GM18498 (cell line): ENCODE results near the gene KDM4C.
"Not testable (repeated sequence)": the region's sequence is repeated elsewhere in the genome, so short reads cannot be mapped to it uniquely, and the experiment has no call there.

ENCODE experiments used
- ATAC-seq: cut with Tn5 transposase; IDR thresholded peaks from one replicate; pipeline ENCODE4 v1.9.1; 2021; ENCODE audit warnings: mild to moderate bottlenecking, moderate library complexity; ENCODE audit not compliant: unreplicated experiment

KDM4C gene

DNA sequence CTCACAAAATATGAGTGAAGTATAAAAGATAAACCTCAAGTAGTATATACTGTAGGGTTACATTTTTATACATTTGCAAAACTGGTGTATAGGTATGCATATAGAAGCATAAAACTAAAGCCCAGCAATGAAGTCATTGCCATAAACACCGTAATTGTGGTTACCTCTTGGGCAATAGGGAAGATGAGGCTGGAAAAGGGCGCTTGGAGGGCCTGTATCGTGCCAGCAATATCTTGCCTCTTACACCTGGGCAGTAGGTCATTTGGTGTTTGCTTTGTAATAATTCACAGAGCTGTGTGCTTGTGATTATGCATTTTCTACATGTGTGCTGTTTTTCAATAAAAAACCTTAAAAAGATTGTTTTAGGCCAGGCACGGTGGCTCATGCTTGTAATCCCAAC is 45.2 kb downstream of the KDM4C start:
- no peak for ATAC-seq

DNA sequence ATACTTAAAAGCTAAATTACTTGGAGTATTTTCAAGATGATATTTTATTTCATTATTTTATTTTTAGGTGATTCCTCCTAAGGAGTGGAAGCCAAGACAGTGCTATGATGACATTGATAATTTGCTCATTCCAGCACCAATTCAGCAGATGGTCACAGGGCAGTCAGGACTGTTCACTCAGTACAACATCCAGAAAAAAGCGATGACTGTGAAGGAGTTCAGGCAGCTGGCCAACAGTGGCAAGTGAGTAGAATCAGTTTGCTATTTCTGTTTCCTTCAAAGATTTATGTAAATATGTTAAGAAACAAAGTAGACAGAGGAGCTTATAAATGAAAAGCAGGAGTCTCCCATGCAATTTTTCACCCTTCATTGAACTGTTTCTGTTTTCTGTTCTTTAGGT is 47.8 kb downstream of the KDM4C start:
- ATAC-seq = no peak

DNA sequence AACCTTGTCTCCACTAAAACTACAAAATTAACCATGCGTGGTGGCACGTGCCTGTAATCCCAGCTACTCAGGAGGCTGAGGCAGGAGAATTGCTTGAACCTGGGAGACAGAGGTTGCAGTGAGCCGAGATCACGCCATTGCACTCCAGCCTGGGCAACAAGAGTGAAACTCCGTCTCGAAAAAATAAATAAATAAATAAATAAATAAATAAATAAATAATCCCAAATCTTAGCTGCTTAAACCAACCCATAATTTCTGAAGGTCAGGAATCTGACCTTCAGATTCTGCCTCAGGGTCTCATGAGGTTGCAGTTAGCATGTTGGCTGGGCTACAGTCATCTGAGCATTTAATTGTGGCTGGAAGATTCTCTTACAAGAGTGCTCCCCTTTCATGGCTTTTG is 48.5 kb downstream of the KDM4C start:
- not testable (repeated sequence) for ATAC-seq

DNA sequence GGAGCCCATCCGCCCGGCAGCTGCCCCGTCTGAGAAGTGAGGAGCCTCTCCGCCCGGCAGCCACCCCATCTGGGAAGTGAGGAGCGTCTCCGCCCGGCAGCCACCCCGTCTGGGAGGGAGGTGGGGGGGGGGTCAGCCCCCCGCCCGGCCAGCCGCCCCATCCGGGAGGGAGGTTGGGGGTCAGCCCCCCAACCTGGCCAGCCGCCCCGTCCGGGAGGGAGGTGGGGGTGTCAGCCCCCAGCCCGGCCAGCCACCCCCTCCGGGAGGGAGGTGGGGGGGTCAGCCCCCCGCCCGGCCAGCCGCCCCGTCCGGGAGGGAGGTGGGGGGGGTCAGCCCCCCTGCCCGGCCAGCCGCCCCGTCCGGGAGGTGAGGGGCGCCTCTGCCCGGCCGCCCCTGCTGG is 49.9 kb downstream of the KDM4C start:
- ATAC-seq = not testable (repeated sequence)

DNA sequence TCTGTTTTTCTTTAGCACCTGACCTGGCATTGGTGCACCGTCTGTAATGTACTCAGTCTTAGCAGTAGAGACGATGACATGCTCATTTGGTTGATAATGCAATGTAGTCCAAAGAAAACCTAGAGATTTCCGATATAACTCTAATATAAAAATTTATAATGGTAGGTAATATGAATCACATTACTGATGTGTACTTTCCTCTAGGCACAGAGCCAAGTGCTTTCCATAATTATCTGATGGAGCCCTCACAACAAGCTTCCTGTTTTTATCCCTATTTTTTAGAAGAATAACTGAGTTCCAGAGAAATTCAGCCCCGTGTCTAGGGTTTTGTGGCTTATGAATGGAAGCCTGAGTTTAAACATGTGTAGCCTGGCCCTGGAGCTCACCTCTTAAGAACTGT is 53.7 kb downstream of the KDM4C start:
- no peak for ATAC-seq

DNA sequence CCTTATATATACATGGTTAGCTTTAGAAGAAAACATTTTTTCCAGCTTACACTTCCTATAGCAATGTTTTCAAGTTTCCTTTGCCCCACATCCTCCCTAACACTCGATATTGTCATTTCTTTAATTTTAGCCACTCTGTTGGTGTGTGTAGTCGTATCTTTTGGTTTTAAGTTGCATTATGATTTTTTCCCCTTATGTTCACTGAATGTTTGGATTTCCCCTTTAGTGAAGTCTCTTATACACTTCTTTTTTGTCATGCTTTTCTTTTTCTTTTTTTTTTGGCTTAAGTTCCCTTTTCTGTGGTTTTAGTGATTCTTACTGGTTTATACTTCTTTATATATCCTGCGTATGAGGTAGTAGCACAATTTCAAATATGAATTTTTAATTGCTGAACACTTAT is 58.8 kb downstream of the KDM4C start:
- ATAC-seq = no peak

DNA sequence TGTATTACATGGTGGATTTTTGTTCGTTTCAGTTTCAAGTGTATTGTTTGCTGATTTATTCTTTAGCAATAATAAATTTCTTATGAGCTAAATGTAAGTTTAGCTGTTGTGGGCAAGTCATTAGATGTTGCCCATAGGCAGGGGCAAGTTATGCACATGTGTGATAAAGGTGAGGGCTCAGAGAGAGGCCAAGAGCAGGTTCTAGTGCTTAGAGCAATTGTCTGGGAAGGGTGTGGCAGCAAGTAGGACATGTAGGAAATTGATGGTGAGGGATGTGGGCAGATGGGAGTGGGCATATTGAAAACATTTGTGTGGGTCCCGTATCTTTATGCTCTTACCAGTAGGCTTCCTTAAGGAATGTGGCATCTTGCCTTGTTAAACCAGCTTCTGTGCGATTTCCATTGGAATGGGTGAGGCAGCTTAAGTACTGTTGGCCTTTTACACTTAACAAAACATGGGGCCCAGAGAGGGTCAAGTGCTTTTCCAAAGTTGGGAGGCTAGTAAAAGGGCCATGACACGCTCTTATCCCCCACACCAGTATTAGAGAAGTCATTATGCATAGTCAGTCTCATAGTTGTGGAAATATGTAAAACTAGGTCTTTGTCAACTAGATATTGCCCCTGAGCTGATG is 60.6 kb downstream of the KDM4C start:
- no peak for ATAC-seq

DNA sequence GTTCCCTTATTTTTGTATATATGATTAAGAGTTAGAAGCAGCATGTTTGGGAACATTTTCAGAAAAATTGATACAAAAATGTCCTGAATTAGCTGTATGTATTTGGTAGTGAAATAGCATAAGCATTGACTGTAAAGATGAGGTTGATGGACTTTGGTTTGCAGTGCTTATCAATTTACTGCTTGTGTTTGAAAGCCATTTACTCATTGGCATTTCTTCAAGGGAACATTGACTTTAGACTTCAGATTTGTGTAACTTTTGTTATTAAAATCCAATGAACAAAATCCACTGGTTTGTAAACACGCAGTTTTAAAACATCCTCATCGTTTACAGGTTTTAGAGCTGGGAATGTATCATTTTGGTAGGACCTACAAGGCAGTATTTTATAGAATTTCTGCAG is 61.3 kb downstream of the KDM4C start:
- no peak for ATAC-seq

DNA sequence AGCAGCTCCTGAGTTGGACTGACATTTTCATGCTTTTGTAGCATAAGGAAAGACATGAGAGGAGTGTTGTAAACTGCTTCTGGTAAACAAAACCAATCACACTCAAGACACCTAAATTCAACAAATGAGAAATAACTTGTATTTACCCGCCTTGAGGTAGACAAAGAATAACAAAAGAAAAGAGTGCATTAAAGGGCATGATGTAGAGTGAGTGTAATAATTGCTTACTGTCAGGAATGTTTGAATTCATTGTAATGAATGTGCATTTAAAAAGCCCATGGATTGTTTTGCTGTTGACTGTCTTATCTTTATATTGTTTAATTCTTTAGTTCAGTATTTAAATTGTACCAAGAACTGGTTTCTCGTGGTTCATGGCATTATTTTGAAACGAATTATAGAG is 61.8 kb downstream of the KDM4C start:
- no peak for ATAC-seq

DNA sequence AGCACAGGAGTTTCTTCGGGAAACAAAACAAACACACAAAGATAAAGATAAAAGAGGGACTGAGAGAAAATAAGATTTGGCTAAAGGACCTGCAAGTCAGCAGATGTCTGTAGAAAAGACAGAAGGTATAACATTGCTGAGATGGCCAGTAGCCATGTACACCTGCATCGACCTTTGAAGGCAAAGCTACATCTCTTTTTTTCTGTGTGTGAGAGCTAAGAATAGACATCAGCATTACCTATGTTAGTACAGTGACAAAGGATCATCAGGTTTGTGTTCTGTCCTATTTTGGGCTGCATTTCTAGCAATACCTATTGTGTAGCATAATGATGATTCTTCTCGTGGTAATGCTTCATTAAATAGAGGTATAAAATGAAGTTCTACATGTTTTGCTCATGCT is 64.9 kb downstream of the KDM4C start:
- no peak for ATAC-seq

DNA sequence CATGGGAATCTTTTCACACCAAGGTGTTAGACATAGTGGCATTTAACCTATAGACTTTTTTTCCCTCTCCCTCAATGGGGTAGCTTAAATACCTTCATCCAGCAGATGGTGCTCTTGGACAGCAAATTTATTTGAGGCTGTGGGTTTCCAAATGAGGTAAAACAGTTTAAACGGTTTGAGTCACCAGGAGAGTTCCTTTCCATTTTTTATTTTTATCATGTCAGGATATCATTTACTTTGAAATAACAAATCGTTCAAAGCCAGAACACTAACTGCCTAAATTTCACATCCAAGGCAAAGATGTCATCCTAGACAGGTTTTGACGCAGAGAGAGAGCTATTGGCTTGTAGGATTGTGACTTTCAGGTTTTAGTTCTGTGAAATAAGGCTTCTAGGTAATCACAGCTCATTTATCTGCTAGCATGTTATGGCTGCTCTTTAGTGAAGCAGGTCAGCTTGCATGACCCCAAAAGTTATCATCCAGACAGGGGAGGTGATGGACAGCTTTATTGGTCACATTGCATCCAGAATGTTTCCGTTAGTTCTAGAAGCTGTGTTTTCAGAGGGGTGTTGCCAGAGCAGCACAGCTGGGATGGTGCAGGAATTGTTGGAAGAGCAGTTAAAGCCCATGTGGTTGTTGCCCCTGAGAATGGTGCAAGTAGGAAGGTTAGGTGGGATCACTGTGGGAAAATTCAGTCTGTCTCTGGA is 69.8 kb downstream of the KDM4C start:
- ATAC-seq = peak; percentile 61

DNA sequence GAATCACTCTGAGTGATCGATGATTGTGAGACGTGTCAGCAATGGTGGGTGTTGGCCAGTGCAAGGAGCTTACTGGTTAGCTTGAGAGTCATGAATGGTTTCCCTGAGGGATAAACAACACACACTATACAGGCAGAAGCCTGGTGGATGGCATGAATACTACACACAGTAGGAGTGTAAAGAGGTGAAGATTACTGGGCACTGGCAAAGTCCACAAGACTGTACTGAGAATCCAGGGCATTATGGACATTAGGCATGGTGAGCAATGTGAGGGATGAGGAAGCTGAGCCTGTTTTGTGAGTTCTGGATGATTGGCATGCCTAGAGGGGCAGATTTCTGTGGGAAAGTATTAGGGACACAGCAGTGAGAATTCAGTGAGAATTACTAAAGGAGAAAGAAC is 71.3 kb downstream of the KDM4C start:
- no peak for ATAC-seq

DNA sequence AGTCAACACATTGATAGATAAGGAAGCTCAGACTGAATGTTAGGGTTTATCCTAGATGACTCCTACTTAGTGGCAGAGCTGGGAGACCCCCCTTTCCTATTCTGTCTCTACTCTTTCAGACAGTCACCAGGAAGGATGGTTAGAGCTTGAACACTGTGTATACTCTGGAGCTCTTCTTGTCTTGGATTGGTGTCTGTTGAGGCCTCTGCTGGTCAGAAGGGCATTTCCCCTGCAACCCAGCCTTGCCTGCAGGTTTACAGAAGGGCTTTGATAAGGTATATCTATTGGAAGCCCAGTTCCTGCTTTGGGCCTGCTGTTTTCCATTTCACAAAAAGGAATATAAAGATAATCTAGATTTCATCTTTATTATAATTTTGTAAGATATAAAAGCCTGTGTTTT is 71.8 kb downstream of the KDM4C start:
- ATAC-seq = no peak

DNA sequence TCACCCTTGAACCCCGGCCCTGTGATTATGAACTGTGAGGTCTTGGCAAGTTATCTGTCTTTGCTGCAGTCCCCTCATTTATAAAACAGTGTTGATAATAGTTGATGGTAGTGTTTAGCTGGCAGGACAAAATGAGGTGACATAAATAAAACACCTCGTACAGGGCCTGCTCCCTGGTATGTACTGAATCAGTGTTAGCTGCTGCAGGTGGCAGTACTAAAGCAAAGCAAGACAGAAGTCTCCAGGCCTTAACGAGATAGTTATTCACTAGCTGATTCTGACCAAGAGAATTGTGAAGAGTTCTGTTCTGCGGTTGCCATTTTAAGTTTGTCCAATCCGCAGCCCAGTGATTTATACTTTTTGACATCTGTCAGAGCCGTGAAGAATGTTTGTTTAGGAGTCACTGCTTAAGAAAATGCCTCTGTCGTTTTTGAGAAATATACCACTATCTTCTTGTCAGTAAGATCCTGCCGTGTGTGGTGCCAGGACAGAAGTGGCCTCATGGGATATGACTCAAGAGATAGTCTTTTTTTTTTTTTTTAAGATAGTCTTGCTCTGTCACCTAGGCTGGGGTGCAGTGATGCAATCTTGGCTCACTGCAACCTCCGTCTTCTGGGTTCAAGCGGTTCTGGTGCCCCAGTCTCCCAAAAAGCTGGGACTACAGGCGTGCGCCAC is 75.9 kb downstream of the KDM4C start:
- ATAC-seq = no peak

DNA sequence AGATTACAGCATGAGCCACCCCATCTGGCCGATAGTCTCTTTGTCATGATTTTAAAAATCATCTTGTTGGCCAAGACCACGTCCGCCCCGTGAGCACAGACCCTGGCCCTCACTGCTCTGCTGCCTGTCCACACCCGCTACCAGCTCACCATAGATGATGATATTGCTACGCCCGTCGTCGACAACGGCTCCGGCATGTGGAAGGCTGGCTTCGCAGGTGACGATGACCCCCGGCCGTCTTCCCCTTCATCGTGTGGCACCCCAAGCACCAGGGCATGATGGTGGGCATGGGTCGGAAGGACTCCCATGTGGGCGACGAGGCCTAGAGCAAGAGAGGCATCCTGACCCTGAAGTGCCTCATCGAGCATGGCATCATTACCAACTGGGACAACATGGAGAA is 76.5 kb downstream of the KDM4C start:
- no peak for ATAC-seq

DNA sequence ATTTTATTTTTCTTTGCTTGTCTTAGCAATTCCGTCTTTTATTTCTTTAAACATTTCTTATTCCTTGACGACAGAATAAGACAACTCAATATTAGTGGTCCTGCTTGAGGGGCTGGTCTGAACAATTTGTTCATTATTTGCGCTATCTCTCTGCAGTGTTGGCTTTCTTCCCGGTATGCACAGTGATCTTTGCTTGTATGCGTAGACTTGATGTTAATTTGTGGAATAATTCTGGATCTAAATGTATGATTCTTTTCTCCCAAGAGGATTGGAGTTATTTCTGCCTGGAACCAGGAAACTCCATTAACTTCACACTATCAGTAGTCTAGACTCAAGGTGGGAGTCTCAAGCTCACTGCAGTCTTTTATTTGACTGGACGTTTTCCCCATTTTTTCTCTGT is 80.4 kb downstream of the KDM4C start:
- ATAC-seq = no peak

DNA sequence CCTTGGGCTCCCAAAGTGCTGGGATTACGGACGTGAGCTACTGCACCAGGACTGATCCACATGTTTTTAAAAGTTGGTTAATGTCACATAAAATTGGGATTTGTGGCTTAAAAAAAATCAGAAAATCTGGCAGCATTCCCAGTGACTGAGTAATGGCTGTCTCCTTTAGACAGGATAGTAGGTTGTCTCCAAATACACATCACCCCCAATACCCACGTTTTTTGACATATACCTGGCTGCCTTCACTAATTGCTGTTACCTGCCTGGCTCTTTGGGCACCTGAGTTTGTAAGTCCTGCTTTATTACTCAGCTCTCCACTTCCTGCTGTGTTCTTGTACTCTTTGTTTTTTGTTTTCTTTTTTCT is 84.8 kb downstream of the KDM4C start:
- no peak for ATAC-seq

DNA sequence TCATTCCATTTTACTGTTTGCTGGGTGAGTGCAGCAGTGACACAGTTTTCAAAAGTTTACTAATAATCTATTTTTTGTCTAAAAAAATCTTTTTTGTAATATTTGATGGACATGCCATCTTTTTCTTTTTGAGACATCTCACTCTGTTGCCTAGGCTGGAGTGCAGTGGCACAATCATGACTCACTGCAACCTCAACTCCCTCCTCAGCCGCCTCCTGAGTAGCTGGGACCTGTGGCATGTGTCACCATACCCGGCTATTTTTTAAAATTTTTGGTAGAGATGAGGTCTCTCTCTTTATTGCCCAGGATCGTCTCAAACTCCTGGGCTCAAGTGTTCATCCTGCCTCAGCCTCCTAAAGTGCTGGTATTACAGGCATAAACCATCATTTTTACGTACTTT is 86.0 kb downstream of the KDM4C start:
- ATAC-seq = no peak

DNA sequence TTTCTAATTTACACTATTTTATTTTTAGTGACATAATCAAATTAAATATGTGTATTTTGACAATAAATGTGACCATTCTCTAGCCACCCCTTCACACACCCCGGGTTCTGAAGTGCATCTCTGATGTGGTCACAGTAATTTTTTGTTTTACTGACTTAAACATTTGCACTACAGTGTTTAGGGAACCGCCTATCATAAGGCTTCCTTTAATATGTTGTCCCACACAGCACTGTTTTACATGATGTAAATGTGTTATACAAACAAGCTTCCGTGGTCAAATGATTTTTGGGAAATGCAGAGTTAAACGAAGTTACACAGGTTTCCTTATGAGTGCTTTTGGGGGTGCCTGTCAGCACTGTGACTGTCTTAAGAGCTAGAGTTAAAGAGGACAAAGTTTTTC is 86.5 kb downstream of the KDM4C start:
- no peak for ATAC-seq

DNA sequence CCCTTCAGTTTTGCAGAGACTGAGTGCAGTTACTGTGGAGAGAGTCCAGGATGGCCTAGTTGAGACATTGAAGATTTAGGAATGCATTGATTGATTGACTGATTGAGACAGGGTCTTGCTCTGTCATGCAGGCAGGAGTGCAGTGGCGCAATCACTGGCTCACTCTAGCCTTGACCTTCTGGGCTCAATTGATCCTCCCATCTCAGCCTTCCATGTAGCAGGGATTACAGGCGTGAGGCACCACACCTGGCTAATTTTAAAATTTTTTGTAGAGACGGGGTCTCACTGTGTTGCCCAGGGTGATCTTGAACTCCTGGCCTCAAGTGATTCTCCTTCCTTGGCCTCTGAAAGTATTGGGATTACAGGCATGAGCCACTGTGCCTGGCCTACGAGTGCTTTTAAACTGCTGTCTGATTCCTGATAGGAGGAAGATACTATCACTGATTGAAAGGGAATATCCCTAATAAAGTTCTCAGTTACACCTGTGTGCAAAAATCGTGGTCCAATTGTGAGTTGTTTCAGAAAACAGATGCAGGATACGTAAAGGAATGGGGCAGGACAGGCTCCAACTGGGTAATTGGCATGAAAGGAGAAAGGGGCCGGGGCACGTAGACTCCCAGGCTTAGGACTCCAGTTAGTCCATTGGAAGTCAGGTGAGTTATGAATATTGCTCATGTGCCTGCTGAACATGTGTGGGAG is 87.5 kb downstream of the KDM4C start:
- ATAC-seq = no peak

DNA sequence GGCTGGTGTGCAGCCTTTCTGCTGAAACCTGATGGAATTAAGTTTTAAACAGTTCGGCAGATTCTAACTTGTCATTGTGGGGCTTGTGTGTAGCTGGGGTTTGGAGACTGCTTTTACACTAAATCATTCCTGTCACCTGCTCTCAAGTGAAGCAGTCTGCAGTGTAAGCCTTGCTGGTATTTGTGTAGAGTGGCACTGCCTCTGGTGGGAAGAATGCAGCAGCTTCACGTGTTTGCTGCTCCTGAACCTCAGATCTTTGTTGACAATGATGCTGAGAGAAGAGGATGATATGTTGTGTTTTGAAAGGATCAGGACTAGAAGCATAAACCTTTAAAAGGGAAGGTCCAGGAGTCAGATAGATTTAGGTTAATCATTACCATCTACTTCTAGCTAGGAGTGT is 88.1 kb downstream of the KDM4C start:
- ATAC-seq = no peak
